ENCODE data around the gene RNF167. TPM values are rescaled to one million over a fixed set of nuclear protein-coding genes. Genes with fewer than 3 reads are reported as not detected.

RNF167 gene
- polyA plus RNA-seq, 1 donor (not counting 4 experiments of a cell fraction or from before 2014, with no cell fraction given): 101 TPM

DNA sequence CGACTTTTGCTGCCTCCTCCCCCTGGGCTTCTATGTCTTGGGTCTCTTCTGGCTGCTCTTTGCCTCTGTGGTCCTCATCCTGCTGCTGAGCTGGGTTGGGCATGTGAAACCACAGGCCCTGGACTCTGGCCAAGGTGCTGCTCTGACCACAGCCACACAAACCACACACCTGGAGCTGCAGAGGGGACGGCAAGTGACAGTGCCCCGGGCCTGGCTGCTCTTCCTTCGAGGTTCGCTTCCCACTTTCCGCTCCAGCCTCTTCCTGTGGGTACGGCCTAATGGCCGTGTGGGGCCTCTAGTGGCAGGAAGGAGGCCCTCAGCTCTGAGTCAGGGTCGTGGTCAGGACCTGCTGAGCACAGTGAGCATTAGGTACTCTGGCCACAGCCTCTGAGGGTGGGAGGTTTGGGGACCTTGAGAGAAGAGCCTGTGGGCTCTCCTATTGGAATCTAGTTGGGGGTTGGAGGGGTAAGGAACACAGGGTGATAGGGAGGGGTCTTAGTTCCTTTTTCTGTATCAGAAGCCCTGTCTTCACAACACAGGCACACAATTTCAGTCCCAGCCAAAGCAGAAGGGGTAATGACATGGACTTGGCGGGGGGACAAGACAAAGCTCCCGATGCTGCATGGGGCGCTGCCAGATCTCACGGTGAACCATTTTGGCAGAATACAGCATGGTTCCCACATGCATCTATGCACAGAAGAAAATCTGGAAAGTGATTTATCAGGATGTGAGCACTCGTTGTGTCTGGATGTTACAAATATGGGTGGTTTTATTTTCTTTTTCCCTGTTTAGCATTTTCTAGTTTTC lies 5.7 kb upstream of the RNF167 start:
- H3K9ac ChIP-seq (ENCODE audit: control insufficient read depth, extremely low read depth, insufficient read depth, low read length): peak overlapping the region; percentile 28
- H3K4me3 ChIP-seq (ENCODE audit: control insufficient read depth in 2 of 3, extremely low read depth in 1 of 3, insufficient read depth in 2 of 3, low read depth in 1 of 3, low read length in 3 of 3): no peak overlapping the region
- no peaks in the 10 kb centered on the region for H4K20me1 ChIP-seq (ENCODE audit: control insufficient read depth, extremely low read depth, insufficient read depth, low read length)
- H3K4me1 ChIP-seq (ENCODE audit: control insufficient read depth, extremely low read depth, insufficient read depth, low read length): peaks cover 13% of the 10 kb centered on the region
- no peak overlapping the region for H3K27ac ChIP-seq (ENCODE audit: control insufficient read depth, insufficient read depth, low read length)
- H3K27me3 ChIP-seq (ENCODE audit: control insufficient read depth, extremely low read depth, insufficient read depth, low read length): no peaks in the 10 kb centered on the region
- TF ChIP-seq EZH2 (IDR thresholded peaks at IDR 0.05; ENCODE audit: low read length): no peak
- TF ChIP-seq, protein P1, sequence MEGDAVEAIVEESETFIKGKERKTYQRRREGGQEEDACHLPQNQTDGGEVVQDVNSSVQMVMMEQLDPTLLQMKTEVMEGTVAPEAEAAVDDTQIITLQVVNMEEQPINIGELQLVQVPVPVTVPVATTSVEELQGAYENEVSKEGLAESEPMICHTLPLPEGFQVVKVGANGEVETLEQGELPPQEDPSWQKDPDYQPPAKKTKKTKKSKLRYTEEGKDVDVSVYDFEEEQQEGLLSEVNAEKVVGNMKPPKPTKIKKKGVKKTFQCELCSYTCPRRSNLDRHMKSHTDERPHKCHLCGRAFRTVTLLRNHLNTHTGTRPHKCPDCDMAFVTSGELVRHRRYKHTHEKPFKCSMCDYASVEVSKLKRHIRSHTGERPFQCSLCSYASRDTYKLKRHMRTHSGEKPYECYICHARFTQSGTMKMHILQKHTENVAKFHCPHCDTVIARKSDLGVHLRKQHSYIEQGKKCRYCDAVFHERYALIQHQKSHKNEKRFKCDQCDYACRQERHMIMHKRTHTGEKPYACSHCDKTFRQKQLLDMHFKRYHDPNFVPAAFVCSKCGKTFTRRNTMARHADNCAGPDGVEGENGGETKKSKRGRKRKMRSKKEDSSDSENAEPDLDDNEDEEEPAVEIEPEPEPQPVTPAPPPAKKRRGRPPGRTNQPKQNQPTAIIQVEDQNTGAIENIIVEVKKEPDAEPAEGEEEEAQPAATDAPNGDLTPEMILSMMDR (optimal IDR thresholded peaks at IDR 0.05 in 1 of 3, IDR thresholded peaks at IDR 0.05 in 1 of 3, conservative IDR thresholded peaks at IDR 0.05 in 1 of 3; ENCODE audit: extremely low read depth in 1 of 3, insufficient read depth in 2 of 3, low read length in 3 of 3): peak; percentile 20 to 50 (median 40)
- no peak overlapping the region for H2AFZ ChIP-seq (ENCODE audit: control insufficient read depth, low read length)
- H3K79me2 ChIP-seq (ENCODE audit: control insufficient read depth, insufficient read depth, low read length): peaks cover 17% of the 10 kb centered on the region
- H3K36me3 ChIP-seq (ENCODE audit: control insufficient read depth in 2 of 2, extremely low read depth in 1 of 2, insufficient read depth in 2 of 2, low read length in 2 of 2): peaks cover 10 to 19% of the 10 kb centered on the region in 2 experiments
- FAIRE-seq (no peak), DNase-seq (ENCODE audit: low read depth, low spot score) (no peak)
- H3K9me1 ChIP-seq (ENCODE audit: control insufficient read depth, extremely low read depth, insufficient read depth, low read length): no peaks in the 10 kb centered on the region
- no peaks in the 10 kb centered on the region for H3K9me3 ChIP-seq (ENCODE audit: control insufficient read depth, low read depth, low read length)
- dilution Hi-C loops (cut with MboI; ENCODE audit: extremely low pct_ligation_motif_present, low sequenced_read_pairs): no loop called here
- no peak overlapping the region for H3K4me2 ChIP-seq (ENCODE audit: control insufficient read depth, extremely low read depth, insufficient read depth, low read depth, low read length)

DNA sequence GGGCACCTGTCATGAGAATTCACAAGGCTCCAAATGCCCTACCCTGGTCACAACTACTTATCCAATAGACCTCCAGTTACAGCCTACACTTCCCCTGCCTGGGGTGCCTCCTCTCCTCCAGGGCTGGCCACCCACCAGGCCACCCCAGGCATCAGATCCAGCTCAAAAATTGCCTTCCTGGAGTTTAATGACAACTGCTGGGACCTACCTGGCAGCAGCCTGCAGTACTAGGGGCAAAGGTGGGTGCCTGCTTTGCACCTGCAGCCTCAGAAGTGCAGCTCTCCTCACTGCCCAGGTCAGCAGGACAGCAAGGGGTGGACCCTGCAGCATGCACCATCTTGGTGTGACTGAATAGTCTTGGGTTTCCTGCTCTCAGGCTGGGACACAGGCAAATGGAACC lies 4.4 kb upstream of the RNF167 start:
- H3K9ac ChIP-seq (ENCODE audit: control insufficient read depth, extremely low read depth, insufficient read depth, low read length): no peak overlapping the region
- no peak for FAIRE-seq
- H3K9me3 ChIP-seq (ENCODE audit: control insufficient read depth, low read depth, low read length): no peaks in the 10 kb centered on the region
- no peak overlapping the region for H2AFZ ChIP-seq (ENCODE audit: control insufficient read depth, low read length)
- DNase-seq (ENCODE audit: low read depth, low spot score): no peak
- no peak overlapping the region for H3K27ac ChIP-seq (ENCODE audit: control insufficient read depth, insufficient read depth, low read length)
- H3K9me1 ChIP-seq (ENCODE audit: control insufficient read depth, extremely low read depth, insufficient read depth, low read length): no peaks in the 10 kb centered on the region
- H4K20me1 ChIP-seq (ENCODE audit: control insufficient read depth, extremely low read depth, insufficient read depth, low read length): no peaks in the 10 kb centered on the region
- H3K79me2 ChIP-seq (ENCODE audit: control insufficient read depth, insufficient read depth, low read length): peaks cover 21% of the 10 kb centered on the region
- H3K36me3 ChIP-seq (ENCODE audit: control insufficient read depth in 2 of 2, extremely low read depth in 1 of 2, insufficient read depth in 2 of 2, low read length in 2 of 2): peaks cover 10 to 19% of the 10 kb centered on the region in 2 experiments
- H3K27me3 ChIP-seq (ENCODE audit: control insufficient read depth, extremely low read depth, insufficient read depth, low read length): no peaks in the 10 kb centered on the region
- no peak overlapping the region for H3K4me3 ChIP-seq (ENCODE audit: control insufficient read depth in 2 of 3, extremely low read depth in 1 of 3, insufficient read depth in 2 of 3, low read depth in 1 of 3, low read length in 3 of 3)
- dilution Hi-C loops (cut with MboI; ENCODE audit: extremely low pct_ligation_motif_present, low sequenced_read_pairs): no loop called here
- no peak for TF ChIP-seq EZH2 (IDR thresholded peaks at IDR 0.05; ENCODE audit: low read length)
- TF ChIP-seq, protein P1 (optimal IDR thresholded peaks at IDR 0.05 in 1 of 3, IDR thresholded peaks at IDR 0.05 in 1 of 3, conservative IDR thresholded peaks at IDR 0.05 in 1 of 3; ENCODE audit: extremely low read depth in 1 of 3, insufficient read depth in 2 of 3, low read length in 3 of 3): no peak
- H3K4me1 ChIP-seq (ENCODE audit: control insufficient read depth, extremely low read depth, insufficient read depth, low read length): peaks cover 13% of the 10 kb centered on the region
- no peak overlapping the region for H3K4me2 ChIP-seq (ENCODE audit: control insufficient read depth, extremely low read depth, insufficient read depth, low read depth, low read length)

All from keratinocyte (primary cell).